HepG2 (cell line): ENCODE measurements around the gene CD109.

Source experiments
- AHR ChIP-seq: IDR thresholded peaks from 2 replicates; pipeline ENCODE4 v1.6.1; 2018; ENCODE audit warnings: missing genetic modification reagents, missing compliant biosample characterization
- BHLHE40 ChIP-seq: IDR thresholded peaks from 2 replicates; pipeline ENCODE4 v1.6.1; 2011; ENCODE audit warnings: low read length, improper control_type of control experiment
- CTCF ChIP-seq: sonication (generic); formaldehyde crosslinking; IDR thresholded peaks from 2 replicates; pipeline ENCODE4 v1.5.0; 2020; ENCODE audit warnings: mild to moderate bottlenecking, missing genetic modification reagents, moderate library complexity
- NR2F2 ChIP-seq: IDR thresholded peaks from 2 replicates; pipeline ENCODE4 v1.6.1; 2012; ENCODE audit warnings: low read depth, inconsistent platforms, borderline replicate concordance
- SMC3 ChIP-seq: IDR thresholded peaks from 2 replicates; pipeline ENCODE4 v1.6.1; 2011; ENCODE audit warnings: low read length, improper control_type of control experiment
- SNAPC5 ChIP-seq: sonication (generic); formaldehyde crosslinking; IDR thresholded peaks from 2 replicates; pipeline ENCODE4 v1.8.1; 2023; ENCODE audit warnings: mild to moderate bottlenecking, missing genetic modification reagents, borderline replicate concordance
- SP4 ChIP-seq: sonication (generic); formaldehyde crosslinking; IDR thresholded peaks from 2 replicates; pipeline ENCODE4 v1.8.1; 2023; ENCODE audit warnings: mild to moderate bottlenecking, missing genetic modification reagents
- TGIF2 ChIP-seq: IDR thresholded peaks from 2 replicates; pipeline ENCODE4 v1.6.1; 2016; ENCODE audit warnings: control low read depth, missing compliant biosample characterization
- ZNF292 ChIP-seq: sonication (generic); formaldehyde crosslinking; IDR thresholded peaks from 2 replicates; pipeline ENCODE4 v1.8.1; 2022; ENCODE audit warnings: mild to moderate bottlenecking, low read depth, missing genetic modification reagents, borderline replicate concordance
- ZNF354B ChIP-seq: sonication (generic); formaldehyde crosslinking; IDR thresholded peaks from 2 replicates; pipeline ENCODE4 v1.8.0; 2022; ENCODE audit warnings: mild to moderate bottlenecking, missing genetic modification reagents
- TF ChIP-seq, protein P1 (sequence below): fragments of 450-650 bp; IDR thresholded peaks from 2 replicates; pipeline ENCODE4 v1.6.1; 2016
- TF ChIP-seq, protein P2 (sequence below), 2 experiments: sonication (generic) in 1 of 2; formaldehyde crosslinking in 1 of 2; IDR thresholded peaks; 2 replicates each; pipeline versions ENCODE4 v1.5.1 to v1.6.1; 2011 to 2020; ENCODE audit warnings: borderline replicate concordance in 1 of 2, low read depth in 1 of 2, low read length in 1 of 2, mild to moderate bottlenecking in 1 of 2, missing genetic modification reagents in 1 of 2, moderate library complexity in 1 of 2

DNA sequence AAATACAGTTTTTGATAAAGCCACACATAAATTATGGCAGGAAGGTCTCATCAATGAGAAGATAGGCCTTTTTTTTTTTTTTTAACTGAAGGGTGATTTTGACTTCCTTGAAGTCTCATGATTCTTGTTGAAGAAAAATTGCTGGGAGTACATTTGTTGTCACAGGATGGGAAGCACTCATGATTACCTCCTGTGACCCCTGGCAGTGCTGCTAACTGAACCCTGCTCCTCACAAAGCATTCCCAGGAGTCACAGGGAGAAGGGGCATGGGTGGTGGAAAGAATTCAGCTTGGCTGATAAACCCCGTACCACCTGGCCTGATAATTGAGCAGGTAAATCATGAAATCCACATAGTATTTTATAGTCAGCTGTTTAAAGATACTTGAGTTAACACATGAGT, 86.9 kb downstream of the CD109 start:
- no peak for TF ChIP-seq SNAPC5
- TF ChIP-seq, protein P1, sequence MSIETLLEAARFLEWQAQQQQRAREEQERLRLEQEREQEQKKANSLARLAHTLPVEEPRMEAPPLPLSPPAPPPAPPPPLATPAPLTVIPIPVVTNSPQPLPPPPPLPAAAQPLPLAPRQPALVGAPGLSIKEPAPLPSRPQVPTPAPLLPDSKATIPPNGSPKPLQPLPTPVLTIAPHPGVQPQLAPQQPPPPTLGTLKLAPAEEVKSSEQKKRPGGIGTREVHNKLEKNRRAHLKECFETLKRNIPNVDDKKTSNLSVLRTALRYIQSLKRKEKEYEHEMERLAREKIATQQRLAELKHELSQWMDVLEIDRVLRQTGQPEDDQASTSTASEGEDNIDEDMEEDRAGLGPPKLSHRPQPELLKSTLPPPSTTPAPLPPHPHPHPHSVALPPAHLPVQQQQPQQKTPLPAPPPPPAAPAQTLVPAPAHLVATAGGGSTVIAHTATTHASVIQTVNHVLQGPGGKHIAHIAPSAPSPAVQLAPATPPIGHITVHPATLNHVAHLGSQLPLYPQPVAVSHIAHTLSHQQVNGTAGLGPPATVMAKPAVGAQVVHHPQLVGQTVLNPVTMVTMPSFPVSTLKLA = no peak
- no peak for TF ChIP-seq SP4 (CRISPR knock-in tag)
- no peak for TF ChIP-seq ZNF292 (CRISPR knock-in tag)
- TF ChIP-seq SMC3 = no peak
- no peak for TF ChIP-seq NR2F2
- no peak for TF ChIP-seq TGIF2 (CRISPR knock-in tag)
- TF ChIP-seq BHLHE40 = no peak
- no peak for TF ChIP-seq CTCF (CRISPR knock-in tag)
- no peak for TF ChIP-seq AHR (CRISPR knock-in tag)
- no peak for TF ChIP-seq ZNF354B (CRISPR knock-in tag)
- TF ChIP-seq, protein P2, sequence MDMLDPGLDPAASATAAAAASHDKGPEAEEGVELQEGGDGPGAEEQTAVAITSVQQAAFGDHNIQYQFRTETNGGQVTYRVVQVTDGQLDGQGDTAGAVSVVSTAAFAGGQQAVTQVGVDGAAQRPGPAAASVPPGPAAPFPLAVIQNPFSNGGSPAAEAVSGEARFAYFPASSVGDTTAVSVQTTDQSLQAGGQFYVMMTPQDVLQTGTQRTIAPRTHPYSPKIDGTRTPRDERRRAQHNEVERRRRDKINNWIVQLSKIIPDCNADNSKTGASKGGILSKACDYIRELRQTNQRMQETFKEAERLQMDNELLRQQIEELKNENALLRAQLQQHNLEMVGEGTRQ (IDR thresholded peaks at IDR 0.05; ENCODE audit: low read depth, low read length) = no peak
- TF ChIP-seq, protein P2 (CRISPR knock-in tag; IDR thresholded peaks at IDR 0.05; ENCODE audit: borderline replicate concordance) = no peak
